Suprapubic skin (tissue), 4 donors: ENCODE data around the gene NEK4. TPM values are rescaled to one million over a fixed set of nuclear protein-coding genes. Genes with fewer than 3 reads are reported as not detected.

ENCODE experiments used
- DNase-seq, 2 donors: peaks; one replicate each; pipeline ENCODE4 v3.0.0-alpha.2; 2019; ENCODE audit warnings: low spot score in 2 of 2
- H3K27ac ChIP-seq: fragments of 200-600 bp; sonication (generic); one replicate; pipeline ENCODE4 v1.5.1; 2019
- H3K27me3 ChIP-seq: fragments of 200-600 bp; sonication (generic); one replicate; pipeline ENCODE4 v1.5.1; 2019
- H3K36me3 ChIP-seq: fragments of 200-600 bp; sonication (generic); one replicate; pipeline ENCODE4 v1.5.1; 2019
- H3K4me1 ChIP-seq: fragments of 200-600 bp; sonication (generic); one replicate; pipeline ENCODE4 v1.5.1; 2019
- H3K4me3 ChIP-seq: fragments of 200-600 bp; sonication (generic); one replicate; pipeline ENCODE4 v1.5.1; 2019; ENCODE audit warnings: mild to moderate bottlenecking
- H3K9me3 ChIP-seq: fragments of 200-600 bp; sonication (generic); one replicate; pipeline ENCODE4 v1.5.1; 2019
- CTCF ChIP-seq, 2 donors: fragments of 200-600 bp in 1 of 2; fragments of 450-650 bp in 1 of 2; sonication (generic) in 1 of 2; IDR thresholded peaks; one replicate each; pipeline ENCODE4 v1.5.1; 2016 to 2019; ENCODE audit warnings: antibody characterized with exemption in 2 of 2, mild to moderate bottlenecking in 1 of 2, moderate library complexity in 1 of 2
- EP300 ChIP-seq: sonication (generic); formaldehyde crosslinking; IDR thresholded peaks from one replicate; pipeline ENCODE4 v1.6.1; 2017; ENCODE audit warnings: antibody characterized with exemption
- POLR2A ChIP-seq, 2 donors: fragments of 450-650 bp; IDR thresholded peaks; one replicate each; pipeline ENCODE4 v1.6.1; 2017; ENCODE audit warnings: antibody characterized with exemption in 2 of 2, mild to moderate bottlenecking in 2 of 2, moderate library complexity in 2 of 2
- POLR2AphosphoS5 ChIP-seq, 3 donors: sonication (generic); formaldehyde crosslinking; IDR thresholded peaks; one replicate each; pipeline ENCODE4 v1.6.1; 2017; ENCODE audit warnings: antibody characterized with exemption in 3 of 3
- WGBS: methylation state at CpG from one replicate; pipeline ENCODE4 v1.1.5; 2018; 5-methylcytosine and 5-hydroxymethylcytosine counted together
- total RNA-seq, 4 donors: library from RNA; depleted of rRNA; stranded (reverse); fragments of >200 nt; gene quantifications; one replicate each; pipeline ENCODE4 v1.1.0, GENCODE V29; 2016

Gene NEK4
- total RNA-seq, 4 donors from 2014 or later, result 12.3 to 20.6 (median 15.5) TPM

GRCh38 chr3:52671676-52672075, 99.1 kb downstream of the NEK4 start:
- no peak overlapping the region for H3K4me3 ChIP-seq
- H3K27ac ChIP-seq, result peak overlapping the region; percentile 35
- no peaks in the 10 kb centered on the region for H3K27me3 ChIP-seq
- peaks cover 58% of the 10 kb centered on the region for H3K36me3 ChIP-seq
- H3K4me1 ChIP-seq, result peaks cover 15% of the 10 kb centered on the region
- TF ChIP-seq POLR2A (IDR thresholded peaks at IDR 0.05) (no peak), CTCF (IDR thresholded peaks at IDR 0.05) (no peak), POLR2AphosphoS5 (IDR thresholded peaks at IDR 0.05) (no peak), EP300 (no peak)
- no peak for DNase-seq
- no peaks in the 10 kb centered on the region for H3K9me3 ChIP-seq
- WGBS, result 46% methylated on average over 1 of the region's 1 CpG

GRCh38 chr3:52670621-52671521, 99.9 kb downstream of the NEK4 start:
- H3K4me1 ChIP-seq, result peaks cover 15% of the 10 kb centered on the region
- H3K36me3 ChIP-seq, result peaks cover 59% of the 10 kb centered on the region
- no peaks in the 10 kb centered on the region for H3K9me3 ChIP-seq
- H3K4me3 ChIP-seq, result no peak overlapping the region
- WGBS, result 65% methylated on average over 9 of the region's 9 CpGs
- H3K27me3 ChIP-seq, result no peaks in the 10 kb centered on the region
- peak overlapping the region; percentile 51 for H3K27ac ChIP-seq
- DNase-seq, result no peak
- TF ChIP-seq EP300 (no peak), POLR2AphosphoS5 (IDR thresholded peaks at IDR 0.05) (no peak), POLR2A (IDR thresholded peaks at IDR 0.05) (no peak)

GRCh38 chr3:52663098-52663497, 107.6 kb downstream of the NEK4 start:
- DNase-seq, result no peak
- Histone ChIP-seq H3K4me3 (no peak overlapping the region), H3K36me3 (peaks cover 78% of the 10 kb centered on the region), H3K9me3 (no peaks in the 10 kb centered on the region), H3K27ac (no peak overlapping the region), H3K27me3 (no peaks in the 10 kb centered on the region), H3K4me1 (no peaks in the 10 kb centered on the region)
- TF ChIP-seq POLR2AphosphoS5 (IDR thresholded peaks at IDR 0.05) (no peak), CTCF (IDR thresholded peaks at IDR 0.05) (no peak), POLR2A (IDR thresholded peaks at IDR 0.05) (no peak), EP300 (no peak)
- 86% methylated on average over 3 of the region's 3 CpGs for WGBS

GRCh38 chr3:52660046-52660445, 110.7 kb downstream of the NEK4 start:
- DNase-seq, result no peak
- TF ChIP-seq POLR2AphosphoS5 (IDR thresholded peaks at IDR 0.05) (no peak), CTCF (IDR thresholded peaks at IDR 0.05) (no peak), EP300 (no peak), POLR2A (IDR thresholded peaks at IDR 0.05) (no peak)
- H3K4me3 ChIP-seq, result no peak overlapping the region

More at GRCh38 chr3:52660046-52660445, 110.7 kb downstream of the NEK4 start:
- Histone ChIP-seq H3K27ac (no peak overlapping the region), H3K27me3 (no peaks in the 10 kb centered on the region), H3K36me3 (peaks cover 78% of the 10 kb centered on the region), H3K4me1 (no peaks in the 10 kb centered on the region), H3K9me3 (no peaks in the 10 kb centered on the region)
- WGBS, result 79% methylated on average over 3 of the region's 3 CpGs

Other genes with a start within 250 kb of the NEK4 start
- 10 to 100 TPM; 51.8 to 68.7 (median 63.3) TPM for gene NT5DC2, start 237.1 kb downstream of the NEK4 start, total RNA-seq
- 1 to 10 TPM in 2 of 4 donors, under 1 TPM in 2; 0.68 to 4.0 (median 1.2) TPM for gene UQCC5, start 234.3 kb downstream of the NEK4 start, total RNA-seq
- gene PBRM1, start 85.0 kb downstream of the NEK4 start, total RNA-seq, result 10 to 100 TPM; 71.0 to 93.6 (median 85.5) TPM
- 100 to 1,000 TPM in 3 of 4 donors, 10 to 100 TPM in 1; 76.8 to 127 (median 106) TPM for gene GNL3, start 84.9 kb downstream of the NEK4 start, total RNA-seq
- gene GLT8D1, start 65.1 kb downstream of the NEK4 start, total RNA-seq, result 10 to 100 TPM; 24.1 to 43.9 (median 28.7) TPM
- 100 to 1,000 TPM in 2 of 4 donors, 10 to 100 TPM in 2; 79.5 to 147 (median 104) TPM for gene SPCS1, start 64.8 kb downstream of the NEK4 start, total RNA-seq
- gene ITIH1, start 6.7 kb upstream of the NEK4 start, total RNA-seq, result 1 to 10 TPM in 1 of 4 donors, not detected in 3; 1.5 TPM
- 1 to 10 TPM in 2 of 4 donors, under 1 TPM in 2; 0.18 to 5.6 (median 1.2) TPM for gene ITIH3, start 23.9 kb upstream of the NEK4 start, total RNA-seq
- gene ITIH4, start 59.7 kb upstream of the NEK4 start, total RNA-seq, result 10 to 100 TPM in 1 of 4 donors, 1 to 10 TPM in 3; 2.1 to 12.2 (median 4.6) TPM
- 10 to 100 TPM in 2 of 4 donors, 1 to 10 TPM in 2; 1.6 to 14.5 (median 8.3) TPM for gene MUSTN1, start 64.1 kb upstream of the NEK4 start, total RNA-seq
- gene STIMATE, start 126.6 kb upstream of the NEK4 start, total RNA-seq, result 10 to 100 TPM; 15.9 to 25.7 (median 19.3) TPM